ENCODE results near the gene CACNA2D2.

- no peak for TF ChIP-seq SUZ12 (IDR thresholded peaks at IDR 0.05)
- TF ChIP-seq SP1 (IDR thresholded peaks at IDR 0.05) = no peak
- no peak for TF ChIP-seq TARDBP (IDR thresholded peaks at IDR 0.05)
- TF ChIP-seq ZNF384 (IDR thresholded peaks at IDR 0.05) = no peak
- no peak for TF ChIP-seq ELF4 (IDR thresholded peaks at IDR 0.05)
- no peak for TF ChIP-seq BHLHE40 (IDR thresholded peaks at IDR 0.05; ENCODE audit: borderline replicate concordance)
- TF ChIP-seq LEF1 (IDR thresholded peaks at IDR 0.05; ENCODE audit: borderline replicate concordance) = no peak
- TF ChIP-seq FOXK2 (IDR thresholded peaks at IDR 0.05) = no peak
- no peak for TF ChIP-seq FOXM1 (IDR thresholded peaks at IDR 0.05; ENCODE audit: borderline replicate concordance)
- no peak for TF ChIP-seq FOXA1 (IDR thresholded peaks at IDR 0.05)
- TF ChIP-seq CTBP1 (IDR thresholded peaks at IDR 0.05; ENCODE audit: borderline replicate concordance) = no peak
- no peak for TF ChIP-seq NFRKB (IDR thresholded peaks at IDR 0.05)
- TF ChIP-seq HDGF (IDR thresholded peaks at IDR 0.05; ENCODE audit: borderline replicate concordance) = no peak
Measured at GRCh38 chr3:50508821-50509220, 5.4 kb upstream of the CACNA2D2 start.

Data from HEK293T (cell line).